ENCODE data around the gene UBB.
A peak's percentile ranks its signal among the peaks of the same experiment; 100 is the strongest.
"Not testable (repeated sequence)": the region's sequence is repeated elsewhere in the genome, so short reads cannot be mapped to it uniquely, and the experiment has no call there.

Gene UBB

DNA sequence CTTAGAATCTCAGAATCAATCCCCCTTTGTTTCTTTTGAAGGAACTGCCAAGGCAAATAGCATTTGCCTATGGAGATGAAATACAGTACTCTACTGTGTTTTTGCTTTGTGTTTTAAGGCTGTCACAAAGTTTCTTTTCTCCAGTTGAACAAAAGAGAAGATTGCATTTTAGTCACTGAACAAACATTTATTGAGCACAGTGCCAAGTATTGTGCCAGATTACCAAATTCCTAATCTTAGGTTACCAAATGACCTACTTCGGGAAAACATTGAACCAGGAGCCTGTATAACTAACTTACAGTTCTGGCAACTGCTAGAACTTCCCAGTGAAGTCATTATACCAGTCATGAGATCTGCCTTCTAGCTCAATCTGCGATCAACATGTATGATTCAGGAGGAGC, 3.0 kb upstream of the UBB start:
- H3K4me3 ChIP-seq (ENCODE audit: low read depth, low read length) = no peak overlapping the region
- TF ChIP-seq, protein P1, sequence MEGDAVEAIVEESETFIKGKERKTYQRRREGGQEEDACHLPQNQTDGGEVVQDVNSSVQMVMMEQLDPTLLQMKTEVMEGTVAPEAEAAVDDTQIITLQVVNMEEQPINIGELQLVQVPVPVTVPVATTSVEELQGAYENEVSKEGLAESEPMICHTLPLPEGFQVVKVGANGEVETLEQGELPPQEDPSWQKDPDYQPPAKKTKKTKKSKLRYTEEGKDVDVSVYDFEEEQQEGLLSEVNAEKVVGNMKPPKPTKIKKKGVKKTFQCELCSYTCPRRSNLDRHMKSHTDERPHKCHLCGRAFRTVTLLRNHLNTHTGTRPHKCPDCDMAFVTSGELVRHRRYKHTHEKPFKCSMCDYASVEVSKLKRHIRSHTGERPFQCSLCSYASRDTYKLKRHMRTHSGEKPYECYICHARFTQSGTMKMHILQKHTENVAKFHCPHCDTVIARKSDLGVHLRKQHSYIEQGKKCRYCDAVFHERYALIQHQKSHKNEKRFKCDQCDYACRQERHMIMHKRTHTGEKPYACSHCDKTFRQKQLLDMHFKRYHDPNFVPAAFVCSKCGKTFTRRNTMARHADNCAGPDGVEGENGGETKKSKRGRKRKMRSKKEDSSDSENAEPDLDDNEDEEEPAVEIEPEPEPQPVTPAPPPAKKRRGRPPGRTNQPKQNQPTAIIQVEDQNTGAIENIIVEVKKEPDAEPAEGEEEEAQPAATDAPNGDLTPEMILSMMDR (IDR thresholded peaks at IDR 0.05; ENCODE audit: low read depth, low read length) = no peak

DNA sequence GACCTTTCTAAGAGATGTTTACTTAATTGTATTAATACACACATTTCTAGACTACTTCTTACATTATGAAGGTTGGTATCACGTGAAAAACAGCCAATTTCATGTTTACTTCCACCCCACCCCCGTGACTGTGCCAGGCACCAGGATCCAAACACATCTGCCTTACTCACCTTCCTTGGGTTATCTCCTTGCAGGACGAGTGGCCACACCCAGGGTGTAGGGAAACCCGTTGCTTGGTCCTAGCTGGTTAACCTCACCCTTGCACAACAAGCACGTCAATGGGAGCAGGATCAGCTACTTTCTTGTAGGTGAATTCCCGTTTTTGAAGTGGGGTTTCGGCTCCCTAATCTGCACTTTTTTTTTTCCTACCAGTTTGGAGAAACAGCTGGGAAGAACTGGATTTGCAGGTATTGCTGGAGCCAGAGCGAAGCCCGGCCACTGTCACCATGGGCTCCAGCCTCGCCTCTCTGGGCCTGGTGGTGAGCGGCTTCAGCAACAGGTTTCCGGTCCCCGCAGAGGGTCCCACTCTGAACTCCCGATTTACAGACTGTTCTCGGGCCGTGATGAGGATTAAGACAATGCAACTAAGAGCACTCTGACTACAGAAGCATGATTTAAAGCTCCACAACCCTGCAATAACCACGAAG, 2.1 kb upstream of the UBB start:
- no peak overlapping the region for H3K4me3 ChIP-seq (ENCODE audit: low read depth, low read length)
- TF ChIP-seq, protein P1 (IDR thresholded peaks at IDR 0.05; ENCODE audit: low read depth, low read length) = no peak

DNA sequence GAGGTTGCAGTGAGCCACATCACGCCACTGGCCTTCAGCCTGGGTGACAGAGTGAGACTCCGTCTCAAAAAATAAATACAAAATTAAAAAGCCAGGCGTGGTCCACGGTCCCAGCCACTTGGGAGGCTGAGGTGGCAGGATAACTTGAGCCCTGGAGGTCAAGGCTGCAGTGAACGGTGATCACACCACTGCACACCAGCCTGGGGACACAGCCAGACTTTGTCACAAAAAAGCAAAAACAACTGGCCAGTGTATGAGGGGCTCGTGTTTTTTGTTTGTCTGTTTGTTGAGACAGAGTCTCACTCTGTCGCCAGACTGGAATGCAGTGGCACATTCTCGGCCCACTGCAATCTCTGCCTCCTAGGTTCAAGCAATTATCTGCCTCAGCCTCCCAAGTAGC, 1.2 kb upstream of the UBB start:
- H3K4me3 ChIP-seq (ENCODE audit: low read depth, low read length) = no peak overlapping the region
- TF ChIP-seq, protein P1 (IDR thresholded peaks at IDR 0.05; ENCODE audit: low read depth, low read length) = no peak

DNA sequence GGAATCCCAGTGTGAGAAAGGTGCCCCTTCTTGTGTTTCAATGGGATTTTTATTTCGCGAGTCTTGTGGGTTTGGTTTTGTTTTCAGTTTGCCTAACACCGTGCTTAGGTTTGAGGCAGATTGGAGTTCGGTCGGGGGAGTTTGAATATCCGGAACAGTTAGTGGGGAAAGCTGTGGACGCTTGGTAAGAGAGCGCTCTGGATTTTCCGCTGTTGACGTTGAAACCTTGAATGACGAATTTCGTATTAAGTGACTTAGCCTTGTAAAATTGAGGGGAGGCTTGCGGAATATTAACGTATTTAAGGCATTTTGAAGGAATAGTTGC, 567 bp downstream of the UBB start:
- H3K4me3 ChIP-seq (ENCODE audit: low read depth, low read length) = peak overlapping the region; percentile 95
- TF ChIP-seq, protein P1 (IDR thresholded peaks at IDR 0.05; ENCODE audit: low read depth, low read length) = no peak

DNA sequence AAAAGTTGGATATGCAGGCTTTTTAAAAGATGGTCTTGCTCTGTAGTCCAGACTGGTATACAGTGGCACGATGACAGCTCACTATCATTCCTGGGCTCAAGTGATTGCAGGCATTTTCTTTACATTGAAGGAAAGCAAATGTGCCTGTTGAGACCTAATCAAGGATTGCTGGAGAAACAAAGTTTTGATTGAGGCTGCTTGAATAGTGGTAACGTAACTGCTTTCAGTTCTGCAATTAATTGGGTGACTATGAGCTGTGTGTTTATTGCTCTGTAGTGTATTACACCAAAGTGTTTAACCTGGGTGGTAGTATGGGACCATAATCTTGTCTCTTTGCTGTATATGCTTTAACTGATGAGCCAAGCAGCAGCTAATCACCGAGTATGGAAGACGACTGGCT, 2.3 kb downstream of the UBB start:
- TF ChIP-seq, protein P1 (IDR thresholded peaks at IDR 0.05; ENCODE audit: low read depth, low read length) = no peak
- no peak overlapping the region; the same call in 1 of the 2 replicates for H3K4me3 ChIP-seq (ENCODE audit: low read depth, low read length)

DNA sequence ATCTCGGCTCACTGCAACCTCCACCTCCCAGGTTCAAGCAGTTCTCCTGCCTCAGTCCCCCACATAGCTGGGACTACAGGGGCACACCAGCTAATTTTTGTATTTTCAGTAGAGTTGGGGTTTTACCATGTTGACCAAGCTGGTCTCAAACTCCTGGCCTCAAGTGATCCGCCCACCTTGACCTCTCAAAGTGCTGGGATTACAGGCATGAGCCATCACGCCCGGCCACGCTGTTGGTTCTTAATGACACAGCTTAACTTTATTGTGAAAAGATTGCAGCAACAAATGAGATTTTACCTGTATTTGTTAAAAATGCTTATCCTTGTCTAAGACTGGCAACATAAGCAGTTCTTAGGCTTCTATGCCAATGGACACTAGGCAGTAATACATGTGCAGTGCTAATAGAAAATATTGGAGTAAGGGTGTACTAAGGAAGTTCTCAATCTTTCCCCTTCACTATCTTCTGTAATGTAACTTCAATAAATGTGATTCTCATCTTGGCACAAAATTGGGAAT, 2.9 kb downstream of the UBB start:
- TF ChIP-seq, protein P1 (IDR thresholded peaks at IDR 0.05; ENCODE audit: low read depth, low read length) = no peak
- no peak overlapping the region for H3K4me3 ChIP-seq (ENCODE audit: low read depth, low read length)

DNA sequence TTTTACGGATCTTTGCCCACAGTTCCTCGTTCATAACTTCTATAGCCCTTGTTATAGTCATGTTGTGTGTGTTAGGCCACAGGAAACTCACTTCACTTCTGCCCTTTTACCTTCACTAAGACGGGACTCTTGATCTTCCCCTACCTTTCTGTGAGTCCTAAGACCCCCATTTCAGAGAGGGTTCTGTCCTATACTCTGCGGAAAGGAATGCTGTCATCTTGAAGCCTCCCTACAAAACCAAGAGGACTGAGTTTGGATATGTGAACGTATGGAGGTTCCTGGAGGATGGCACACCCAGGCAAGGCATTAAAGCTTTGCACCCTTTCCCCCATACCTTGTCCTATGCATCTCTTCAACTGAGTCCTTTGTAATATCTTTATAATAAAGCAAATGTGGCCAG, 3.7 kb downstream of the UBB start:
- TF ChIP-seq, protein P1 (IDR thresholded peaks at IDR 0.05; ENCODE audit: low read depth, low read length) = no peak

DNA sequence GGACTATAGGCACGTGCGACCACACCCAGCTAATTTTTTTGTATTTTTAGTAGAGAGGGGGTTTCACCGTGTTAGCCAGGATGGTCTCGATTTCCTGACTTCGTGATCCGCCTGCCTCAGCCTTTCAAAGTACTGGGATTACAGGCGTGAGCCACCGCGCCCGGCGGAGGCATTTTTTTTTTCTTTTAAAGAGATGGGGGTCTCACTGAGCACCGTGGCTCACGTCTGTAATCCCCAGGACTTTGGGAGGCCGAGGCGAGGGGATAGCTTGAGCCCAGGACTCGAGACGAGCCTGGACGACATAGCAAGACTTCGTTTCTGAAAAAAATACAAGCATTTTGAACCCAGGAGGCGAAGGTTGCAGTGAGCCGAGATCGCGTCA, 5.2 kb downstream of the UBB start:
- not testable (repeated sequence) for H3K4me3 ChIP-seq (ENCODE audit: low read depth, low read length)

More for the DNA sequence above, 3.7 kb downstream of the UBB start:
- no peak overlapping the region for H3K4me3 ChIP-seq (ENCODE audit: low read depth, low read length)

Data from WI38 (cell line).